ENCODE data around the gene IL17RE.

- TF ChIP-seq CTCF (conservative IDR thresholded peaks at IDR 0.05) (no peak), ZFX (IDR thresholded peaks at IDR 0.05) (no peak)
Measured at GRCh38 chr3:9903238-9903624, 583 bp downstream of the IL17RE start.

All from C4-2B (cell line).